Thyroid gland (tissue), 4 donors: ENCODE results near the gene CLCN5. TPM values are rescaled to one million over a fixed set of nuclear protein-coding genes. Genes with fewer than 3 reads are reported as not detected.

Experiments used
- DNase-seq, 2 donors: peaks; one replicate each; pipeline ENCODE4 v3.0.0-alpha.2; 2019
- H3K27ac ChIP-seq, 3 donors: fragments of 200-600 bp; sonication (generic); 1 replicate in 2 of 3; 2 replicates in 1 of 3; pipeline ENCODE4 v1.5.1; 2016 to 2019; ENCODE audit warnings: mild to moderate bottlenecking in 1 of 3, moderate library complexity in 1 of 3
- H3K27me3 ChIP-seq: fragments of 200-600 bp; sonication (generic); one replicate; pipeline ENCODE4 v1.5.1; 2019
- H3K36me3 ChIP-seq, 2 donors: fragments of 200-600 bp; sonication (generic); one replicate each; pipeline ENCODE4 v1.5.1; 2016 to 2019
- H3K4me1 ChIP-seq, 2 donors: fragments of 200-600 bp; sonication (generic); one replicate each; pipeline ENCODE4 v1.5.1; 2017 to 2019
- H3K4me3 ChIP-seq, 3 donors: fragments of 200-600 bp; sonication (generic); replicated peaks in 1 of 3; 1 replicate in 2 of 3; 2 replicates in 1 of 3; pipeline ENCODE4 v1.5.1; 2016; ENCODE audit warnings: mild to moderate bottlenecking in 1 of 3
- H3K9me3 ChIP-seq: fragments of 200-600 bp; sonication (generic); one replicate; pipeline ENCODE4 v1.5.1; 2017
- POLR2A ChIP-seq, 2 donors: fragments of 450-650 bp; IDR thresholded peaks; one replicate each; pipeline ENCODE4 v1.6.1; 2017; ENCODE audit warnings: antibody characterized with exemption in 2 of 2, mild to moderate bottlenecking in 2 of 2, moderate library complexity in 1 of 2
- WGBS, 2 donors: methylation state at CpG; one replicate each; pipeline ENCODE4 v1.1.5; 2017; 5-methylcytosine and 5-hydroxymethylcytosine counted together
- intact Hi-C: fragments of 100-400 bp; cut with DNase I; formaldehyde crosslinking; loops from one replicate; pipeline ENCODE4 v1.15.1; 2023
- total RNA-seq, 4 donors: library from RNA; depleted of rRNA; stranded (reverse); fragments of >200 nt; gene quantifications; one replicate each; pipeline ENCODE4 v1.2.3, GENCODE V29; 2016
- TF ChIP-seq, protein P1 (sequence below), 6 experiments: fragments of 200-600 bp in 3 of 6; fragments of 450-650 bp in 3 of 6; sonication (generic) in 3 of 6; IDR thresholded peaks; one replicate each; pipeline ENCODE4 v1.5.1; 2016 to 2019; ENCODE audit warnings: antibody characterized with exemption in 6 of 6, mild to moderate bottlenecking in 2 of 6, inconsistent platforms in 1 of 6, moderate library complexity in 1 of 6

CLCN5 gene
- total RNA-seq, 4 donors from 2014 or later = 7.3 to 12.6 (median 10.1) TPM

DNA sequence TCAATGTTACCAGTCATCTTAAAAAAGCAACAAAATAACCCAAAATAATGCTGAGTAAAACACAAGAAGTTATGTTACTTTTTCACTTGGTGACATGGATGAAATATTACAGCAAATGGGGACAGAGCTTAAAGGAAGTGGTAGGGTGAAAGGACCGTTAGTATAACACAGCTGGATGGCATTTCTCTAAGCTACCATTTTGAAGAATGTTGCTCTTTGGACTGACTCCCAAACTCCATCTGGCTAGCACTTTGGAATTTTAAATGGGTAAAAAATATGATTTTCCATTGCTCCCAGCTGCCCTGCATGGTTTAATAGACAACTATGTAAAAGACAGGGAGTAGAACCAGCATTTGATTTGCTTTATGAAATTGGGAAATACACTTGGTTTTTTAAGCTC lies 27.6 kb downstream of the CLCN5 start:
- WGBS, 2 donors = 87 to 94% methylated on average over 1 of the region's 1 CpG
- TF ChIP-seq, protein P1, sequence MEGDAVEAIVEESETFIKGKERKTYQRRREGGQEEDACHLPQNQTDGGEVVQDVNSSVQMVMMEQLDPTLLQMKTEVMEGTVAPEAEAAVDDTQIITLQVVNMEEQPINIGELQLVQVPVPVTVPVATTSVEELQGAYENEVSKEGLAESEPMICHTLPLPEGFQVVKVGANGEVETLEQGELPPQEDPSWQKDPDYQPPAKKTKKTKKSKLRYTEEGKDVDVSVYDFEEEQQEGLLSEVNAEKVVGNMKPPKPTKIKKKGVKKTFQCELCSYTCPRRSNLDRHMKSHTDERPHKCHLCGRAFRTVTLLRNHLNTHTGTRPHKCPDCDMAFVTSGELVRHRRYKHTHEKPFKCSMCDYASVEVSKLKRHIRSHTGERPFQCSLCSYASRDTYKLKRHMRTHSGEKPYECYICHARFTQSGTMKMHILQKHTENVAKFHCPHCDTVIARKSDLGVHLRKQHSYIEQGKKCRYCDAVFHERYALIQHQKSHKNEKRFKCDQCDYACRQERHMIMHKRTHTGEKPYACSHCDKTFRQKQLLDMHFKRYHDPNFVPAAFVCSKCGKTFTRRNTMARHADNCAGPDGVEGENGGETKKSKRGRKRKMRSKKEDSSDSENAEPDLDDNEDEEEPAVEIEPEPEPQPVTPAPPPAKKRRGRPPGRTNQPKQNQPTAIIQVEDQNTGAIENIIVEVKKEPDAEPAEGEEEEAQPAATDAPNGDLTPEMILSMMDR (IDR thresholded peaks at IDR 0.05) = no peak
- TF ChIP-seq POLR2A (IDR thresholded peaks at IDR 0.05) = no peak
- no peaks in the 10 kb centered on the region for H3K4me1 ChIP-seq

GRCh38 chrX:49951524-49952193 lies 29.3 kb downstream of the CLCN5 start:
- H3K4me3 ChIP-seq = no peak overlapping the region
- H3K9me3 ChIP-seq = no peaks in the 10 kb centered on the region
- intact Hi-C loops = no loop called here
- TF ChIP-seq POLR2A (IDR thresholded peaks at IDR 0.05) = no peak
- TF ChIP-seq, protein P1 (IDR thresholded peaks at IDR 0.05) = no peak
- no peaks in the 10 kb centered on the region for H3K4me1 ChIP-seq
- DNase-seq = no peak
- no peak overlapping the region for H3K27ac ChIP-seq
- H3K27me3 ChIP-seq = no peaks in the 10 kb centered on the region
- WGBS, 2 donors = 88 to 100% methylated on average over 1 of the region's 1 CpG
- no peaks in the 10 kb centered on the region for H3K36me3 ChIP-seq

More for the DNA sequence above, 27.6 kb downstream of the CLCN5 start:
- DNase-seq = no peak
- no peak overlapping the region for H3K27ac ChIP-seq
- no peak overlapping the region for H3K4me3 ChIP-seq
- intact Hi-C loops = no loop called here
- H3K36me3 ChIP-seq = no peaks in the 10 kb centered on the region
- H3K9me3 ChIP-seq = no peaks in the 10 kb centered on the region
- no peaks in the 10 kb centered on the region for H3K27me3 ChIP-seq

DNA sequence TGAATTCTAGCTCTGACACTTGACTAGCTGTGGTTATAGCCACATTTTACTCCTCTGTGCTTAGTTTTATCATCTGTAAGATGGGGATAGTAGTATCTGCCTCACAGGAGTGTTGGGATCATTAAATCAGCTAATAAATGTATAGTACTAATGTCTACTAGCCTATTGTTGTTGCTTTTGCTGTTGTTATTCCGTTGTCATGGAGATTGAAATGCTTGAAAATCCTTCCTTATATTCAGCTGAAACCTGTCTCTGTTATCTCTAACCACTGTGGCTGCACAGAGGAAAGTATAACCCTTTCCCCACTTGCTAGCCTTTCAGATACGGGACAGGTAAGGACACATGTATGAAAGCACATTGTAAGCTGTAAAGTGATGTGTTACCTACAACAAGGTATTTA lies 33.9 kb downstream of the CLCN5 start:
- H3K27ac ChIP-seq = no peak overlapping the region
- no peak for DNase-seq
- peaks cover 2% of the 10 kb centered on the region for H3K27me3 ChIP-seq
- no peak for TF ChIP-seq POLR2A (IDR thresholded peaks at IDR 0.05)
- TF ChIP-seq, protein P1 (IDR thresholded peaks at IDR 0.05) = no peak
- H3K36me3 ChIP-seq = no peaks in the 10 kb centered on the region
- WGBS, 2 donors = 77 to 91% methylated on average over 2 of the region's 2 CpGs
- intact Hi-C loops = no loop called here
- no peaks in the 10 kb centered on the region for H3K4me1 ChIP-seq
- no peak overlapping the region for H3K4me3 ChIP-seq
- H3K9me3 ChIP-seq = no peaks in the 10 kb centered on the region

DNA sequence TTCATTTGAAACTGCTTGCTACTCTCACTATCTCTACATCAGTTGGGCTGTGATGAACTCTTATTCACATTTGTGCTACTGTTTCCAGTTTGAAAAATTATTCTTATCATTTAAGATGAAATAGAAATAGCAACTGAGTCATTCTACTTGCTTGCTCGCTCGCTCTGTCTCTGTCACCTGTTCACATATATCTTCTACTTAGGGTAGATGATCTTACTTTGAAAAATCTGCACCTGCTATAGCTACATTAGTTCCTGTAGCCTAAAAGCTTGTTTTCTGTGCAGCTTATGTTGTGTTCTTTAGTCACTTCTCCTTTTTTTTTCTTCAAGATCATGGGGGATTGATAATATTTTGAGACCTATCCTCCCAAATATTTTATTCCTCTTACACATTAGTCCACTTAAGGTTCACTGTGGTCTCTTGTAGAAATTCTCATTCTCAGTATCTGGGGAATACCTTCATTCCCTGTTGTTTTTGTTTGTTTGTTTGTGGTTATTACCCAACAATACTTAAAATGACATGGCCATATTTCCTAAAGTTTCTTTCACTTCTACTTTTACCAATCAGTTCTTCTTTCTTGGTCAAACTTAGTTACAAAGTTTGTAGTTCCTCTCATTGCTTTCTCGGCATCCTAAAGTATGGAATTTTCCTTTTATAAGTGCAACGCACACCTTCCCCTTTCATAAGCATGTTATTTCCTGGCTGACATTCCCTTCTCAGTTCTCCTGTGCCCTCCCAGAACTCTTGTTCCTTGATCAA lies 36.5 kb downstream of the CLCN5 start:
- Histone ChIP-seq H3K4me1 (no peaks in the 10 kb centered on the region), H3K27me3 (peaks cover 2% of the 10 kb centered on the region), H3K36me3 (no peaks in the 10 kb centered on the region), H3K4me3 (no peak overlapping the region), H3K9me3 (no peaks in the 10 kb centered on the region), H3K27ac (no peak overlapping the region)
- intact Hi-C loops = no loop called here
- WGBS, 2 donors = 87 to 96% methylated on average over 4 of the region's 4 CpGs
- no peak for DNase-seq
- TF ChIP-seq POLR2A (IDR thresholded peaks at IDR 0.05) = no peak
- TF ChIP-seq, protein P1 (IDR thresholded peaks at IDR 0.05) = no peak

DNA sequence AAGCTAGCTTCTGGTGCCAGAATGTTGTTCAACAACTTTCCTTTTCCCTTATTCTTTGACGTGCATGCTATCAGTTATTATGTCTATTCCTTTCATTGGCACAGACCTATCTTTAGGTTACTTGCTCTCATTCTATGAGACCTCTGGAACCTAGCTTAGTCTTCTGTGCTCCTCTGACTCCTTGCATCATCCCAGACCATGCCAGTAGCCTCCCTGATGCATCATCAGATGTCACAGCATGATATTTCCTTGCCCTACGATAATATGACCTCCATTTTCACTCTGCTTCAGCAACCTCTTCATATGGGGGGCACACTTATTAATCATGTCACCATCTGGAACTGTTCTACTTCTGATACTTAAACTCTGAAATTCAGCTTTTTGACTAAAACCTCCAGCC lies 37.2 kb downstream of the CLCN5 start:
- H3K4me1 ChIP-seq = no peaks in the 10 kb centered on the region
- DNase-seq = no peak
- H3K9me3 ChIP-seq = no peaks in the 10 kb centered on the region
- H3K27ac ChIP-seq = no peak overlapping the region
- H3K27me3 ChIP-seq = peaks cover 2% of the 10 kb centered on the region
- 84 to 87% methylated on average over 2 of the region's 2 CpGs for WGBS, 2 donors
- intact Hi-C loops = no loop called here
- no peak overlapping the region for H3K4me3 ChIP-seq
- no peaks in the 10 kb centered on the region for H3K36me3 ChIP-seq
- TF ChIP-seq, protein P1 (IDR thresholded peaks at IDR 0.05) = no peak
- no peak for TF ChIP-seq POLR2A (IDR thresholded peaks at IDR 0.05)
